Hematopoietic multipotent progenitor cell (in vitro differentiated cells): ENCODE data around the gene LRIG1. TPM values are rescaled to one million over a fixed set of nuclear protein-coding genes. Genes with fewer than 3 reads are reported as not detected.

ENCODE experiments used
- DNase-seq, 3 donors: peaks; one replicate each; pipeline ENCODE4 v3.0.0-alpha.2; 2011 to 2015; ENCODE audit warnings: low read depth in 2 of 3, low spot score in 2 of 3
- total RNA-seq: library from RNA; depleted of rRNA; stranded (reverse); fragments of >200 nt; gene quantifications from one replicate; pipeline ENCODE4 v1.2.3, GENCODE V29; 2012

Gene LRIG1
- total RNA-seq, 1 donor, result 12.9 TPM

DNA sequence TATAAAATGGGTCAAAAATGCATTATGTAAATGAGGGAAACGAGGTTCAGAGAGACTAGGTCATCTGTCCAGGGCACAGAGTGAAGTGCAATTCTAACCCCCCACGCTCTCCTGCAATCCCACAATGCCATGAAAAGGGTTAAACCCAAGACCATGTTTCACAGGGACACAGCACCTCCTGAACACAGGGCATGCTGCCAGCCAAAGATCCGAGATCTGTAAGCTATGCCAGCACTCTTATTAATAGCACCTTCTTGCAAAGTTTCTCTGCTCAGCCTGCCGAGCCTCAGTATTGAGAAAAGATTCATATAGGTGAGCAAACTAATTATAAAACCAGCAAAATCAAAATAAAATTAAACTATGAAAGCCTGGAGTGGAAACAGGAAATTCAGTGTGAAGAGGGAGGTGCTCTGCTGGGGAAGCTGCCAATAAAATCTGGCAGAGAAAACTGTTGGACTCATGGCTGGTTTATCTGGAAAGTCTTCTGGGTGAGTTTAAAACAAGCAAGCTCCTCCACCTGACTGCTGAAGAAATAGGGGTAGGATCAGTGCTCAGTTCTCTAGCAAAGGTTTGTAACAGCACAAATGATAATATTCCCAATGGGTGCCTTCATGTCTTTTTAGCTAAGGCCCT lies 50.3 kb downstream of the LRIG1 start:
- peak in 1 of 3 donors; percentile 32 for DNase-seq

GRCh38 chr3:66449411-66449974 lies 51.3 kb downstream of the LRIG1 start:
- no peak for DNase-seq

DNA sequence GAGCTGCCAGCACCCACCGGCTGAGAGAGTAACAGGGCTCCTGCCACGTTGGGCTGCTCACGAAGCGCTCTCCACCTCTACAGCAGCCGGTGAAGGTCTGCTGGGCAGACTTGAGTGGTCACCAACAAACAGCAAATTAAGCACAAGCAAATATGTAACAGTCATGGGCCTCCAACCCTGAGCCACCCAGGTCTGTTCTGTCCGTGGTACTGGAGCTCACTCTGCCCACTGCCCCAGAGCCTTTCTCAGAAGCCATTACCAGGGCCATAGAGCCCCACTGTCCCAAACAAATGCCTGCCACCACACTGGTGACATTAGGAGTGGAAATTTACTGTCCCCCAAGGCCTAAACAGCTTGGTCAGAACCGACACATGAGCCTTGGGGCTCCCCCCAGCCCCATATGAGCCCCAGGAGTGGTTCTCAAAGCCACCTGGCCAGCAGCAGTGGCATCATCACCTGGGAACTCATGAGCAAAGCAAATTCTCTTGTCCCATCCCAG lies 56.6 kb downstream of the LRIG1 start:
- DNase-seq, result no peak

DNA sequence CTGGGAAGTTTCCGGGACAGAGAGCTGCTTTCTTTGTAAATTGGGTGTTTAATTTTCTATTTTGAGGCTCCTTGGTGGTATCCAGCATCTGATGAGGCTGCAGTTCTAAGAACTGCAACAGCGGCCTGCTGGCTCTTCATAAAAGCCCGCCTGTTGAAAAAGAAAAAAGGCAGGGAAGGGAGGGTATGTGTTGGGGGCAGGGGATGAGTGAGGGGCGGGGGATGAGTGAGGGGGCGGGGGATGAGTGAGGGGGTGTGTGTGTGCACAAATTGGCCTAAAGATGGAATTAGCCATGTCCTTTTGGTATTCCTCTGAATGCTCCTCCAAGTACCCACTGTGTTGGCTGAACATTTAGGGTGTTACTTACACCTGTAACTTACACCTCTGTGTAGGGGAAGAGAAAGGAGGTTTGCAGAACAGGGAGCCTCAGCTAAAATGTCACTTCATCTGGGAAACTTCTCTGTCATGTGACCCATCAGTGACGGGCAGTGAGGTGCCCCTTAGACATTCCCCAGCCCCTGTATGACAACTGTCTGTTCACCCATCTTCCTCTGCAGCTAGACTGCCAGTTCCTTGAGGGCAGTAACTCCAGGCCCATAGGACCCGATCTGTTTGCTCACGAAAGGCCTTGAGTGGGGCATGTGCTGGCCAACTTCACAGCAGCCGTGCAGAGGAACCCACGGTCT lies 57.6 kb downstream of the LRIG1 start:
- DNase-seq, result no peak

DNA sequence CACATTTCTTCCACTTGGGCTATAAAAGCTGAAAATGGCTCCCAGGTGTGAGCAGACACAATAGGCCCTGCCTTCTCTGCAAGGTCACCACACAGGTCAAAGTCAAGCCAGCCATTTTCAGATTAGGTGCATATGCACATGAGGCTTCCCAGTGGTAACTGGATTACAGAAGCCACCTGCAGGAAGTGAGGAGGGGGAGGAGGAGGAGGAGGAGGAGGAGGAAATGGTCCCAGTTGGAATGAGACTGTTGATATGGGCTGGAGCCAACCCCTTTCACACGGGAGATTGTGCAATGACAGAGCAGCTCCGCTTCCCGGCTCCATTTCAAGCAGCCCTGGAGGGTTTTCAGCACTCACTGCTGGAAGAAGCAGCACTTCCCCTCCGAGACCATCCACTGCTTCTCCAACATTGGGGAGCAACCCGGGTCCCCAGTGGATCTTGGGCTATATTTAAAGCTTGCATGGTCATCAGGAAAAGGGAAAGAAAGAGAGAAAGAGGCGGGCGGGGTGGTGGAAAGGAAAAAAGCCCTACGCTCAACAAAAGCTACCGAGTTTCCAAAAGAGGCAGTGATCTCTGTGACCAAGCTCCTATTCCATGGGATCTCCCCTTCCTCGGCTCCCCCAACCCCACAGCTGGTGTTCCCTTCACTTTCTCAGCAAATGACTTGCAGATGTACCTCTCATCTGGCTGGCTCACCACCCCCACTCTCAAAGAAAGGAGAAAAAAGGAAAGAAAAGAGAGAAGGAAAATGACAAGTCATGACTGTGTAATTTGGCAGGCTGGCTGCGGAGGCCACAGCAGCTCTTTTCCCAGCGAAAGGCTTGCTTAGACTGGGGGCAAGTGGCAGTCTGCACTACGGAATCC lies 58.3 kb downstream of the LRIG1 start:
- no peak for DNase-seq

DNA sequence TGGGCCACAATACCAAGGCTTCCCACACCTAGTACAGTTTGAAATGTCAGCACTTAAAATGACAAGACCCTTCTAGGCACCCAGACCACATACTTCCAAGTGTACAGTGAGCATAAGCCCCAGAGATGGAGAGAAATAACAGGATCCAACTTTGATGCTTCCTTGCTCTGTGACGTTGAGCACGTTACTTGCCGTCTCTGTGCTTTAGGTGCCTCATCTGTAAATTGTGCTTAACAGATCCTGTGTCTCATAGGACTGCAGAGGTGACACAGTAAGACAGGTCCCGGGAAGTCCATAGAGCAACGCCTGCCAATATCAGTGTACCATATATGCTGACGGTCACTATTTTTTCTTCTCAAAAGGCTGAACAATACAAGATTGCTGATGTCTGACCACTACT lies 59.1 kb downstream of the LRIG1 start:
- DNase-seq, result no peak

GRCh38 chr3:66441129-66441528 lies 59.7 kb downstream of the LRIG1 start:
- no peak for DNase-seq

DNA sequence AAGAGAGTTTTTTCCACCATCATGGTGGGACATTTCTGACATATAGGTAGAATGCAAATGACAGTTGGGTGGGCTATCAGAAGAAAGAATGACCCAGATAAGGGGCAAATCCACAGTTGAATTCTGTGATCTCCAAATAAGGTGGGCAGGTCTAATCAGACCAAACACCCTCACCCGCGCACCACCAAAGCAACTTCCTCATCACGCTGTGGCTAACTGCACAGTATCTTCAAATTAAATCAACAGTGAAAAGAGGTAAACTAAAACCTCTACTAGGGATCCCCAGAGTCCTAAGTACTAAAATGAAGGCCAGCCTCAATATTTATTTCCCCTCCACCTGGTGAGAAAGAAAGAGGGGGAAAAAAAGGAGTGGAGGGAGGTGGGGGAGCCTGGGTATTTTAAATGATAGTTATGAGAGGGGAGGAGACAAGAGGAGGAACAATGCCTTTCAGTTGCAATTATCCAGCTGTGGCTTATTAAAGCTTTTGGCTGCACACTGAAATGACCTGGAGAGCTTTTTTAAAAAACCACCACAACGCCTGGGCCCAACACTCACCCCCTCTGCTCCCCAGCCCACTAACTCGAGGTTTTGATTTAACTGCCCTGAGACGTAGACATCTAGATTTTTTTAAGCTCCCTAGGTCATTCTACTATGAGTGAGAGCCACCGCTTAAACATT lies 61.0 kb downstream of the LRIG1 start:
- DNase-seq, result peak in 2 of 3 donors; percentile 53 to 76

DNA sequence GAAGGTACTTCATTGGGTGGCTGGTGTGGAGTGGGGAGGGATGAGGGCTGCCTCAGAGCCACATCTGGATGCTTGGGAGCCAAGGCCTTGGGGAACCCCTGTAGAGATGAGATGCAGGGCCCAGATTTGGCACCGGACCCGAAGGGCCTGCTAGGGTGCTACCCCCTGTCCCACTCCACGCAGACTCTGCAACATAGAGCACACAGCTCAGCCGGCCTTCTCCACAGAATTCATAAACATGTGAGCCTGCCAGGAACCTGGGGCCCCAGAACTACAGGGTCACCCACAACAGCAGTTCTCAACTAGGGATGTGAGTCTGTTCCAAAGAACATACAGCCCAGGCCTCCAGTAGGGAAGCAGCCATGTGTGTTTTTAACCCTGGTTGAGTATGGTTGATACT lies 62.8 kb downstream of the LRIG1 start:
- DNase-seq, result no peak

DNA sequence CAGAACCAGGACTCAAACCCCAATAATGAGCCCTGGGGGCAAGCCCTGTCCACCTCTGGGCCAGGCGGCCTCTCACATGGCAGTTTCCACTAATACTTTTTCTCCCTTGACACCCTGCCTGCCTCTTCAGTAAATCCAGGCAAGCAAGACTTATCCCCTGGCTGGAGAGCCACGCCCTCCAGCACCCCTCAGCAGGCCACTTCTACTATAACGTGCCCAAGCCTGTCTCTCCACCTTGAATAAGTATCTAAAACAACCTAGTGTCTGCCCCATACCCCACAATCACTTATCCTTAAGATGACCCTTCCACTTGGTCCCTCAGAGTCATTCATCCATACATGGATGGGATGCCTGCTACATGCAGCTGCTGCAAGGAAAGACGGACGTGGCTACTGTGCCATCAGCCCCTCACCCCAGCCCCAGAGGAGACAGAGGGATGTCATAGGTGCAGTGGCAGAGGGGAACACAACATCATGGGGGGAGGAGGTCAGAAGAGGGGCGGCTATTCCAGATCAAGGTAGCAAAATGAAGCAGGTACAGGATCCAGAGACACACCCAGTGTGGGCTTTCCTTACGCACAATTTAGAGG lies 63.4 kb downstream of the LRIG1 start:
- DNase-seq, result no peak

DNA sequence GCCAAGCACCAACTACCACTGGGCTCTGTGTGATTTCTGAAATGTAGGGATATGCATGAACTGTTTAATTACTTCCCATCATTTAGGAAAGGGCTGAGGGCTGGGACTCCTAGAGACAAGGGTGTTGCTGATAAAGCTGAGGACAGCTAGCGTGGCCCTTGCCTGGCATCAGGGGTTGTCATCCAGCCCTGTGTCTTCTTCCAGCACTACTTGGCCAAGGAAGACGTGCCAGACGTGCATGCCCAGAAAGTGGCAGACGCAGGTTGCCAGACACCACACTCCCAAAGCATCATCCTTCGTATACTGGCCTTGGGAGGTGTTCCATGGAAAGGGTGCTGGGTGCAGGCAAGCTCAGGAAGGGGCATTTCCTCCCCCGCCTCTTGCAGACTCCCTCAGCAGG lies 64.8 kb downstream of the LRIG1 start:
- no peak for DNase-seq

- DNase-seq, result no peak
These were observed 66.1 kb downstream of the LRIG1 start for GRCh38 chr3:66434726-66435125.

DNA sequence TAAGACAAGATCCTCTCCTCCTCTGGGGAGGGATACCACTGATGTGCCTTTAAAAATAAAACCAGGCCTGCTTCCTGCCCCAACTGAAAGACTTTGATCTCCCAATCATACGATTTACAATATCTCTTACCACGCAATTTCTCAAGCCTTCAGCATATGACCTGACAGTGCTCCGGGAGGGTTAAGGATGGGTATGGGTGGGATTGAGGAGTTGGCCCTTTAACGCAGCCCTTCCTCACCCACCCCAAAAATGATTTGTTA lies 67.4 kb downstream of the LRIG1 start:
- DNase-seq, result no peak

GRCh38 chr3:66432767-66433521 lies 67.9 kb downstream of the LRIG1 start:
- DNase-seq, result no peak

DNA sequence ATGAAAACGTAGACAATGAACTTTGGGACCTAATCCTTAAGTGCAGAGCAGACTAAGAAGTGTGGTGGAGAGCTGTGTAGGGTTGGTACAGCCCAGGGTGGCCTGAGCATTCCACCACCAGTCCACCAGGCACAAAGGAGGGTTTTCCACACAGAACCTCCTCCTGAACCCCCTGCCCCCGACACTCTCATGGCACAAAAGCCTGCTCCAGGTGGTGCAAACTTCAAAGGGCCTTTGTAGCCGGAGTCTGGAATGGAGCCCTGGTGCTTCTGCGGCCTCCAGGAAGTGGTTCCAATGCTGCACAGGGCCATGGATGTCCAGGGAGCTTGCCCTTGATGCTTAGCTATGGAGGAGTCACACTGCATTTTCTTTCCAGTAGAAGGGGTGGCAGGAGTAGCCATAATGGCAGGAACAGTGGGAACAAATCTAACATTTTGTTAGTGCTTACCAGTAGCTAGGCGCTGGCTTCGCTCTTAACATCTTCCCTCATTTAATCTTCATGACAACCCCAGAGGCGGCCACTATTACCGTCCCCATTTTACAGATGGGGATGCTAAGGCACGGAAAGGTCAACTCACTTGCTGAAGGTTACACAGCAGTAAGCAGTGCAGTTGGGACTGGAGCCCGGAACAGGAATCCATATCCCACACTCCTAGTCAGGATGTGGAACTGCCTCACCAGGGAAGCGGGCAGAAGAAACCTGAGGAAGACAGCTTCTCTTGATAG lies 68.6 kb downstream of the LRIG1 start:
- no peak for DNase-seq

- no peak for DNase-seq
These were observed 69.3 kb downstream of the LRIG1 start for GRCh38 chr3:66431494-66431893.

DNA sequence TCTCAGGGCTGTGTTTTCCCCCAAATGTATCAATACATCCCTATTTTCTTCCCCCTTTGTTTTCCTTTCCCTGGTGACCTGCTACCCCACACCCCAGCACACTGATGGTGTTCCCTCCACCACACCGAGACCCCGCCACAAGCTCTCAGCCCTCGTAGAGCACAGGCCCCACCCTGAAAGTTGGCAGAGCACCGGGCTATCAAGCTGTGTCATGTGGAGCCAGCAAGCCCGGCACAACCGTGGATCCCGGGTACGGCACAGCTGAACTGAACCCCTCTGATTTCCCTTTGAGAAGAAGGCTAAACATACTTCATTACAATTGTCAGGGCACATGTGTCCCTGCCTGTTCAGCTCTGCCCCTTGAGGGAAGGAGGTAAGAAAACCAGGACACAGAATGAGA lies 69.9 kb downstream of the LRIG1 start:
- no peak for DNase-seq

DNA sequence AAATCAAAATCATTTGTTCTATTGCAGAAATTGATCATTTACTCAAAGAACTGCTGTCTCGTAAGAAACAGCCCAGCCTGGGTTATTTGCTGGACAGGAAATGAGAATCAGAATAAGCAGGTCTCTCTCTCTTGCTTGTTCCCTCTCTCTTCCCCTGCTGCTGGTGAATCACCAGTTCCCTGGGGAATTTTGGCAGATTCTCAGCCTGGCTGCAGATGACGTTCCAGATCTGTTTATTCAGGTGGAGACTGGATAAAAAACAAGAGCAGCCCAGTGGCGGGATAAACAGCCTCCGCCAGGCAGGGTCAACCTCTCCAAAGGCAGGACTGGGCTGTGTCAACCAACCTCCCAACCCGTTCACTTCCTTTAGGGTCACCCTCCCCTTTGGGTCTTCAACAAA lies 72.1 kb downstream of the LRIG1 start:
- DNase-seq, result no peak

DNA sequence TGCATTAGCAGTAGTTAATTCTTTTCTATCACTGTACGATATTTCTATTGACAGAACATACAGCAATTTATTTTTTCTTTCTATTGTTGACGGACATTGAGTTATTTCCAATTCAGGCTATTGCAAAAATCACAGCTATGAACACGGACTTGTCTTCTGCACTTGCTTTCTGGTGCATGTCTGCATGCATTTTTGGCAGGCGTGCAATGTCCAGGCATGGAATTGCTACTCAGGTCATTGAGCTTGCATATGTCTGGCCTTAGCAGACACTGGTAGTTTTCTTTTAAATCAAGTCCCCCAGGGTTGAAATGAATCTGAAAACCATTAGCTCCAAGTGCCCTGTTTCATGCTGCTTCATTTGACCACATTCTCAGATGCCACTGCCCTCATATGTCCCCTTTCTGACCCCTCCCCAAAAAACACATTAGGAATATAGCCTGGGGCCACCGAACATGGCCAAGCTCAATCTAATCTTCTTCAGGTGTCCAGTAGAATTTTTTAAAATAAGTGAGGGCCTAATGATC lies 72.8 kb downstream of the LRIG1 start:
- DNase-seq, result no peak
